Tibial artery (tissue), 4 donors: Measurements from ENCODE around the gene IFNE.

Source experiments
- DNase-seq, 2 donors: peaks; one replicate each; pipeline ENCODE4 v3.0.0-alpha.2; 2019
- H3K27ac ChIP-seq, 2 donors: fragments of 200-600 bp; sonication (generic) in 1 of 2; 1 replicate in 1 of 2; 2 replicates in 1 of 2; pipeline ENCODE4 v1.5.1; 2018 to 2019; ENCODE audit warnings: mild to moderate bottlenecking in 1 of 2
- H3K27me3 ChIP-seq, 2 donors: fragments of 200-600 bp; sonication (generic) in 1 of 2; one replicate each; pipeline versions ENCODE4 v1.5.1 to v1.6.0; 2016 to 2019
- H3K36me3 ChIP-seq, 3 donors: fragments of 200-600 bp; sonication (generic) in 2 of 3; one replicate each; pipeline ENCODE4 v1.5.1; 2016 to 2019; ENCODE audit warnings: mild to moderate bottlenecking in 2 of 3
- H3K4me1 ChIP-seq, 4 donors: fragments of 200-600 bp; sonication (generic) in 2 of 4; 1 replicate in 3 of 4; 2 replicates in 1 of 4; pipeline ENCODE4 v1.5.1; 2016 to 2019
- H3K4me3 ChIP-seq, 2 donors: fragments of 200-600 bp; sonication (generic) in 1 of 2; 1 replicate in 1 of 2; 2 replicates in 1 of 2; pipeline ENCODE4 v1.5.1; 2018 to 2019; ENCODE audit warnings: mild to moderate bottlenecking in 2 of 2
- H3K9me3 ChIP-seq, 3 donors: fragments of 200-600 bp; sonication (generic) in 1 of 3; one replicate each; pipeline ENCODE4 v1.5.1; 2016 to 2019
- CTCF ChIP-seq, 2 experiments: fragments of 200-600 bp in 1 of 2; fragments of 450-650 bp in 1 of 2; IDR thresholded peaks; one replicate each; pipeline ENCODE4 v1.5.1; 2017 to 2019; ENCODE audit warnings: antibody characterized with exemption in 2 of 2, mild to moderate bottlenecking in 1 of 2, moderate library complexity in 1 of 2
- intact Hi-C: fragments of 100-400 bp; cut with DNase I; formaldehyde crosslinking; loops from one replicate; pipeline ENCODE4 v1.15.0; 2023; ENCODE audit warnings: low total_unique reads

The IFNE gene

GRCh38 chr9:21519855-21520434 is 37.8 kb upstream of the IFNE start:
- no peak for TF ChIP-seq CTCF (IDR thresholded peaks at IDR 0.05)
- intact Hi-C loops = no loop called here

GRCh38 chr9:21516796-21517195 is 34.7 kb upstream of the IFNE start:
- no peak for TF ChIP-seq CTCF (IDR thresholded peaks at IDR 0.05)
- Histone ChIP-seq H3K36me3 (no peaks in the 10 kb centered on the region), H3K9me3 (no peaks in the 10 kb centered on the region), H3K4me1 (no peaks in the 10 kb centered on the region), H3K27me3 (no peaks in the 10 kb centered on the region), H3K27ac (no peak overlapping the region), H3K4me3 (no peak overlapping the region)
- intact Hi-C loops = no loop called here
- no peak for DNase-seq

More at GRCh38 chr9:21519855-21520434, 37.8 kb upstream of the IFNE start:
- Histone ChIP-seq H3K36me3 (no peaks in the 10 kb centered on the region), H3K4me1 (no peaks in the 10 kb centered on the region), H3K27me3 (no peaks in the 10 kb centered on the region), H3K4me3 (no peak overlapping the region), H3K9me3 (no peaks in the 10 kb centered on the region), H3K27ac (no peak overlapping the region)
- DNase-seq = no peak

GRCh38 chr9:21513431-21513830 is 31.3 kb upstream of the IFNE start:
- DNase-seq = no peak
- no peaks in the 10 kb centered on the region for H3K9me3 ChIP-seq

GRCh38 chr9:21510806-21511205 is 28.7 kb upstream of the IFNE start:
- TF ChIP-seq CTCF (IDR thresholded peaks at IDR 0.05) = no peak
- intact Hi-C loops = no loop called here
- Histone ChIP-seq H3K9me3 (no peaks in the 10 kb centered on the region), H3K4me3 (no peak overlapping the region), H3K27me3 (no peaks in the 10 kb centered on the region), H3K4me1 (no peaks in the 10 kb centered on the region), H3K36me3 (no peaks in the 10 kb centered on the region), H3K27ac (no peak overlapping the region)
- no peak for DNase-seq

More at GRCh38 chr9:21513431-21513830, 31.3 kb upstream of the IFNE start:
- Histone ChIP-seq H3K27me3 (no peaks in the 10 kb centered on the region), H3K36me3 (no peaks in the 10 kb centered on the region), H3K4me3 (no peak overlapping the region), H3K27ac (no peak overlapping the region), H3K4me1 (no peaks in the 10 kb centered on the region)
- no peak for TF ChIP-seq CTCF (IDR thresholded peaks at IDR 0.05)
- intact Hi-C loops = no loop called here

- H3K27ac ChIP-seq = no peak overlapping the region
- no peaks in the 10 kb centered on the region for H3K9me3 ChIP-seq
- H3K4me3 ChIP-seq = no peak overlapping the region
- H3K27me3 ChIP-seq = peaks cover 0 to 3% of the 10 kb centered on the region in 2 donors
- no peaks in the 10 kb centered on the region for H3K4me1 ChIP-seq
- no peaks in the 10 kb centered on the region for H3K36me3 ChIP-seq
- DNase-seq = no peak
- TF ChIP-seq CTCF (IDR thresholded peaks at IDR 0.05) = no peak
- intact Hi-C loops = no loop called here
Observed at GRCh38 chr9:21507483-21507790, 25.3 kb upstream of the IFNE start.
